Mammary epithelial cell (primary cell): ENCODE measurements around the gene REP15.

Source experiments
- EZH2 ChIP-seq: IDR thresholded peaks from 2 replicates; pipeline ENCODE4 v1.6.1; 2012; ENCODE audit warnings: low read length, inconsistent platforms, borderline replicate concordance
- TF ChIP-seq, protein P1 (sequence below), 2 donors: IDR thresholded peaks in 1 of 2; conservative IDR thresholded peaks in 1 of 2; 2 replicates each; pipeline ENCODE4 v1.5.1; 2011 to 2012; ENCODE audit warnings: inconsistent platforms in 2 of 2, low read length in 2 of 2, mild to moderate bottlenecking in 2 of 2, control low read depth in 1 of 2, low read depth in 1 of 2; ENCODE audit not compliant: insufficient read depth in 1 of 2; ENCODE audit errors: extremely low read depth in 1 of 2

DNA sequence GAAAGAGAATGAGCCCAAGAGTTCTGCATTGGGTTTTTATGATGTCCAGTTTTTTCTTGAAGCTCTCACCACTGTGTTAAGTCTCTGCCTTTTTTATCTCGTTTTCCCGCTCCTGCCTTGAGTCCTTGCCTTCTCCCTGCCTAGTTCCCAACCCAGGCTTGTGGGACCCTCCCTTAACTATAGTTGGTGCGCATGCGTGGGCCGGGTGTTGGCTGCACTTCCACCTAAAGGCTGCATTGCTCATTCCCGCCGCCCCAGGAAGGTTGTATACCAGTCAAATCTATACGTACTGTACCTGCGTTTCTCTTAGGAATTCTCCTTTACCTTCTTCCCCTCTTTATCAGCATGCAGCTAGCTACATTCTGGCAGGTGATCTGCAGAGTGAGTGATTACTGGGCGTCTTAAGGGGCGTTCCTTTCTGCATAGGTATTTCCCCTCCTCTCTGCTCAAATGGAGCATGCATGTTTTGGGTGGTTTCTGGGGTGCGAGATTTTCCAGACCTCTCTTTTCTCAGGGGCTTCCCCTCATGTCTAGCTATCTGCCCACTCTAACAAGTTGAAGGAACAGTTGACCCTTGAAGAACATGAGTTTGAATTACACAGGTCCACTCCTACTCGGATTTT, 6.6 kb upstream of the REP15 start:
- TF ChIP-seq, protein P1, sequence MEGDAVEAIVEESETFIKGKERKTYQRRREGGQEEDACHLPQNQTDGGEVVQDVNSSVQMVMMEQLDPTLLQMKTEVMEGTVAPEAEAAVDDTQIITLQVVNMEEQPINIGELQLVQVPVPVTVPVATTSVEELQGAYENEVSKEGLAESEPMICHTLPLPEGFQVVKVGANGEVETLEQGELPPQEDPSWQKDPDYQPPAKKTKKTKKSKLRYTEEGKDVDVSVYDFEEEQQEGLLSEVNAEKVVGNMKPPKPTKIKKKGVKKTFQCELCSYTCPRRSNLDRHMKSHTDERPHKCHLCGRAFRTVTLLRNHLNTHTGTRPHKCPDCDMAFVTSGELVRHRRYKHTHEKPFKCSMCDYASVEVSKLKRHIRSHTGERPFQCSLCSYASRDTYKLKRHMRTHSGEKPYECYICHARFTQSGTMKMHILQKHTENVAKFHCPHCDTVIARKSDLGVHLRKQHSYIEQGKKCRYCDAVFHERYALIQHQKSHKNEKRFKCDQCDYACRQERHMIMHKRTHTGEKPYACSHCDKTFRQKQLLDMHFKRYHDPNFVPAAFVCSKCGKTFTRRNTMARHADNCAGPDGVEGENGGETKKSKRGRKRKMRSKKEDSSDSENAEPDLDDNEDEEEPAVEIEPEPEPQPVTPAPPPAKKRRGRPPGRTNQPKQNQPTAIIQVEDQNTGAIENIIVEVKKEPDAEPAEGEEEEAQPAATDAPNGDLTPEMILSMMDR (conservative IDR thresholded peaks at IDR 0.05 in 1 of 2, IDR thresholded peaks at IDR 0.05 in 1 of 2; ENCODE audit: extremely low read depth in 1 of 2, insufficient read depth in 1 of 2, low read depth in 1 of 2, low read length in 2 of 2) = no peak
- no peak for TF ChIP-seq EZH2
